PFSK-1 (cell line): Measurements from ENCODE around the gene MRPL19.

Experiments used
- FOXP2 ChIP-seq: optimal IDR thresholded peaks from 2 replicates; pipeline ENCODE3; 2011; ENCODE audit warnings: borderline replicate concordance, control low read depth, inconsistent platforms; ENCODE audit not compliant: insufficient read depth; ENCODE audit errors: extremely low read length, extremely low read depth
- POLR2AphosphoS5 ChIP-seq: IDR thresholded peaks from 2 replicates; pipeline ENCODE4 v1.6.1; 2012; ENCODE audit warnings: low read depth, mild to moderate bottlenecking, control low read depth, low read length, moderate library complexity
- SIN3A ChIP-seq: IDR thresholded peaks from 2 replicates; pipeline ENCODE4 v1.6.1; 2012; ENCODE audit warnings: mild to moderate bottlenecking, low read length, moderate library complexity, borderline replicate concordance; ENCODE audit not compliant: insufficient read depth
- TAF1 ChIP-seq: IDR thresholded peaks from 2 replicates; pipeline ENCODE4 v1.6.1; 2012; ENCODE audit warnings: low read length, control low read depth, borderline replicate concordance; ENCODE audit not compliant: insufficient read depth
- TF ChIP-seq, protein P1 (sequence below), 2 experiments: IDR thresholded peaks; 2 replicates each; pipeline versions ENCODE4 v1.6.1 to v1.8.0; 2011 to 2012; ENCODE audit warnings: low read depth in 2 of 2, low read length in 2 of 2, control low read depth in 1 of 2, inconsistent platforms in 1 of 2, mild to moderate bottlenecking in 1 of 2, moderate library complexity in 1 of 2; ENCODE audit not compliant: insufficient read depth in 1 of 2

The MRPL19 gene

DNA sequence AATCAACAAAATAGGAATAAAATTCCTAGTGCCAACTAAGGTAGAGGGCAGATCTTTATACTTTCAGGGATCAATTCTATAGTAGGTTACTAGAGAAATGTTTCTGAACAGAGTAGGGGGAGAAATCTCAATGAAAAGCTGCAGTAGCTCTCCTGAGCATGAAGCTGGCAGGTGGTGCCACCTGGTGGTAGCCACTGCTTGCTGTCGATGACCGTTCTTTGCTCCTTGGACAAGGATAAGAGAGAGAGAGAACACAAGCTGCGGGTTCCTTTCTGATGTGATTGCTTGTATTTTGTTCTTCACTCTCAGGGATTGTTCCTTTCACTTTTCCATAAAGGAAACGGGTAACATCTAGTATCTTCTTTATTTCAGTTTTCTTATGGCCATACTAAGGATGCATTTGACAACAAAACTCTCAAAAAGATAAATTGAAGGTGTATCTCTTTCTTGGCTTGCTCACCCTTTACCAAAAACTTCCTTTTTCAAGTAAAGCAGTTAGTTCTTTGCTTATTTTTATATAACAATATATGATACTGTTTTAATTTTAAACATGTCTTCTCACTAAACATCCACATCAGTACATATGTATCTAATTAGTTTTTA, 18.6 kb upstream of the MRPL19 start:
- TF ChIP-seq, protein P1, sequence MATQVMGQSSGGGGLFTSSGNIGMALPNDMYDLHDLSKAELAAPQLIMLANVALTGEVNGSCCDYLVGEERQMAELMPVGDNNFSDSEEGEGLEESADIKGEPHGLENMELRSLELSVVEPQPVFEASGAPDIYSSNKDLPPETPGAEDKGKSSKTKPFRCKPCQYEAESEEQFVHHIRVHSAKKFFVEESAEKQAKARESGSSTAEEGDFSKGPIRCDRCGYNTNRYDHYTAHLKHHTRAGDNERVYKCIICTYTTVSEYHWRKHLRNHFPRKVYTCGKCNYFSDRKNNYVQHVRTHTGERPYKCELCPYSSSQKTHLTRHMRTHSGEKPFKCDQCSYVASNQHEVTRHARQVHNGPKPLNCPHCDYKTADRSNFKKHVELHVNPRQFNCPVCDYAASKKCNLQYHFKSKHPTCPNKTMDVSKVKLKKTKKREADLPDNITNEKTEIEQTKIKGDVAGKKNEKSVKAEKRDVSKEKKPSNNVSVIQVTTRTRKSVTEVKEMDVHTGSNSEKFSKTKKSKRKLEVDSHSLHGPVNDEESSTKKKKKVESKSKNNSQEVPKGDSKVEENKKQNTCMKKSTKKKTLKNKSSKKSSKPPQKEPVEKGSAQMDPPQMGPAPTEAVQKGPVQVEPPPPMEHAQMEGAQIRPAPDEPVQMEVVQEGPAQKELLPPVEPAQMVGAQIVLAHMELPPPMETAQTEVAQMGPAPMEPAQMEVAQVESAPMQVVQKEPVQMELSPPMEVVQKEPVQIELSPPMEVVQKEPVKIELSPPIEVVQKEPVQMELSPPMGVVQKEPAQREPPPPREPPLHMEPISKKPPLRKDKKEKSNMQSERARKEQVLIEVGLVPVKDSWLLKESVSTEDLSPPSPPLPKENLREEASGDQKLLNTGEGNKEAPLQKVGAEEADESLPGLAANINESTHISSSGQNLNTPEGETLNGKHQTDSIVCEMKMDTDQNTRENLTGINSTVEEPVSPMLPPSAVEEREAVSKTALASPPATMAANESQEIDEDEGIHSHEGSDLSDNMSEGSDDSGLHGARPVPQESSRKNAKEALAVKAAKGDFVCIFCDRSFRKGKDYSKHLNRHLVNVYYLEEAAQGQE (IDR thresholded peaks at IDR 0.05; ENCODE audit: insufficient read depth in 1 of 2, low read depth in 2 of 2, low read length in 2 of 2) = no peak
- TF ChIP-seq SIN3A (no peak), POLR2AphosphoS5 (no peak), TAF1 (no peak), FOXP2 (no peak)

GRCh38 chr2:75632091-75632701, 14.4 kb upstream of the MRPL19 start:
- TF ChIP-seq TAF1 (no peak), FOXP2 (no peak), SIN3A (no peak), POLR2AphosphoS5 (no peak)
- TF ChIP-seq, protein P1 (IDR thresholded peaks at IDR 0.05; ENCODE audit: insufficient read depth in 1 of 2, low read depth in 2 of 2, low read length in 2 of 2) = no peak

DNA sequence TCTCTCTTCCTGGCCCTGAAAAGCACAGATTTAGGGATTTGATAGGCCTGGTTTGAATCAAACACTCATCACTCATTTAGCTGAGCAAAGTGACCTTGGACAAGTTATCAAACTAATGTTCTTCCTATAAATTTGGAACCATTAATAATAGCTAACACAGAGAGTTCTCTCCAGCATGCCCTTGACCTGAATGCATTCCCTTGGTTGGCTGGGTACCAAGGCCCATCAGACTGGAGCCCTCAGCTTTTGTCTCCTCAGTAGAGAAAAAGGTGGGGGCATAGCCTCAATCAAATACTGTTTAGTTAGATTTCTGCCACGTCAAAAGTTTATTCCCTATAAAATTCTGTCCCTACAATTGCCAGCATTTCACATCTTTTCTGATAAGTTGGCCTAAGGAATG, 13.8 kb upstream of the MRPL19 start:
- TF ChIP-seq FOXP2 (no peak), TAF1 (no peak), SIN3A (no peak), POLR2AphosphoS5 (no peak)
- TF ChIP-seq, protein P1 (IDR thresholded peaks at IDR 0.05; ENCODE audit: insufficient read depth in 1 of 2, low read depth in 2 of 2, low read length in 2 of 2) = no peak

DNA sequence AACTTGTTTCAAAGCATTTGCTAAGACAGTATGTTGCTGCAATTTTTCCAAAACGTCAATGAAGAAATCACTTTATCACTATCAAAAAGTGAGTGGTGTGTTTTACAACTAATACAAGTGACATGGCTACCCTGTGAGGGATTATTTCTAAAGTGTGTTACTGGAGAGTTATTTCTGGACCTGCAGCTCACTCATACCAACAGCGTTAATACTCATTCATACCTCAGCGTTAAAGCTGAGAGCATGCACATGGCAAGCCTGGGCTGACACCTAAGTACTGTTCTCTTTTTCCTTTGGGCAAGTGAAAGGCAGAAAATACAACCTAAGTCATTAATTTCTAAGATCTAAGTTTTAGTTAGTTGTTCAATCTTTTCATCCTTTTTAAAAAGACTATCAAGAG, 13.0 kb upstream of the MRPL19 start:
- TF ChIP-seq TAF1 (no peak), POLR2AphosphoS5 (no peak), SIN3A (no peak), FOXP2 (no peak)
- TF ChIP-seq, protein P1 (IDR thresholded peaks at IDR 0.05; ENCODE audit: insufficient read depth in 1 of 2, low read depth in 2 of 2, low read length in 2 of 2) = no peak
